DMS153 treated with DMSO at 0.1 percent for 48 hours (cell line): ENCODE results near the gene ATAD2B.
"Not testable (repeated sequence)": the region's sequence is repeated elsewhere in the genome, so short reads cannot be mapped to it uniquely, and the experiment has no call there.

ENCODE experiments used
- DNase-seq: peaks from one replicate; lab custom pipeline; 2025; ENCODE audit not compliant: unreplicated experiment; lab: John Stamatoyannopoulos, UW

ATAD2B gene

GRCh38 chr2:23793476-23793875 is 133.4 kb downstream of the ATAD2B start:
- DNase-seq: no peak

DNA sequence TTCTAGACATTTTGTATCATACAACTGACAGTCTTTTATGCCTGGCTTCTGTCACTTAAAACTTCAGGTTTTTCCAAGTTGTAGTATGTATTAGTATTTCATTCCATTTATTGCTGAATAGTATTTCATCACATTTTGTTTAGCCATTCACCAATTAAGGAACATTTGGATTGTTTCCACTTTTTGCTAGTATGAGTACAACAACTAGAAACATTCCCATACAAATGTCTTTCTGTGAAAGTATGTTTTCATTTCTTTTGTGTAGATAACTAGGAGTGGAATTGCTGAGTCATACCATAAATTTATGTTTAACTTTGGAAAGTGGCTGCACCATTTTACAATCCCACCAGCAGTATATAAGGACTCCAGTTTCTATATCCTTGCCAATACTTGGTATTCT is 135.9 kb downstream of the ATAD2B start:
- DNase-seq: no peak

- no peak for DNase-seq
These were observed 137.9 kb downstream of the ATAD2B start for GRCh38 chr2:23789012-23789411.

DNA sequence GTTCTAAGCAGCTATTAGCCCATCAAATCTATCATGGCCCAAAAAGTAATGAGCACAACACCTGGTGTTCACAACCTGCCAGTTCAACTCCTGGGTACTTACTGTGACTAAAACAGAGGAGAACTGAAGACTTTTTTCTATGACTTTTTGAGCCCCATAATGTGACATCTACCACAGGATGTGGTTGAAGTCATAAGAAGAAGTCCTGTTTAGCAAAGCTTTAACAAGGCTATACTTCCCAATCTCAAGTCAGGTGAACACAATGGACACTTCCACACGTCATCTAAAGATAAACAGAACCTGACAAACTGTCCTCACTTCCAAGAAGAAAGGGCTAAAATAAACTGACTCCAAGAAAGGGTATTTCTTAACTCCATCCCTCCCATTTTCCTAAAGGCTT is 138.8 kb downstream of the ATAD2B start:
- no peak for DNase-seq

- DNase-seq: no peak
These were observed 142.0 kb downstream of the ATAD2B start for GRCh38 chr2:23784971-23785370.

DNA sequence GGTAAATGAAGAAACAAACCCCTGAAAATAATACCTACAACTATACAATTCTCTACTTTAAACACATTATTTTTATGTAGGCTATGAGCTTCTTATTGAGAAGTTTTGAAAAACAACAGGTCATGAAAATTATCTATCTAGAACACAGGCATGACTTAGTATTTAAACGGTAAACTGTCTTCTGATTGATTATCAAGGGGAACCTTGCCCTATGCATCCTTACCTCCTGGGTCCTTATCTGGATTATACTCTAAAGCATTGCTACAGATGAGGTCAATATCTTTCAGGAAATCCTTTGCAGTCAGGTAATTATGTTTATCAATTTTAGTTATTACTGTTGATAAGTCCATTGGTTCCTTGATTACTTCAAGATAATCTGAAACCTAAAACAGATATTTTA is 144.3 kb downstream of the ATAD2B start:
- DNase-seq: no peak

- no peak for DNase-seq
These were observed 144.8 kb downstream of the ATAD2B start for GRCh38 chr2:23782126-23782525.

- not testable (repeated sequence) for DNase-seq
These were observed 146.5 kb downstream of the ATAD2B start for GRCh38 chr2:23780465-23780864.

- DNase-seq: no peak
These were observed 149.1 kb downstream of the ATAD2B start for GRCh38 chr2:23777826-23778225.

DNA sequence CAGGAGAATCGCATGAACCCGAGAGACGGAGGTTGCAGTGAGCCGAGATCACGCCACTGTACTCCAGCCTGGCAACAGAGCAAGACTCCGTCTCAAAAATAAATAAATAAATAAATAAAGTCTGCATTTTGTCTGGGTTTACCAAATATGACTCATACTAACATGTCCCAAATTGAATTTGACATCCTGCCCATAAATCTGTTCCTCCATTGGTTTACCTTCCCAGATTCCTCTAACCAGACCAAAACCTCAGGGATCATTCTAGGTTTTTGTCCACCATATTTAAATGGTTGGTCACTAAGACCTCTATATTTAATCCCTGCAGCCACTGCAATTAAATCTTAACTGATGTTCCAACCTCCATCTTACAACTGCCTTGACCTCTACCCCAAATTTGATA is 150.9 kb downstream of the ATAD2B start:
- no peak for DNase-seq

DNA sequence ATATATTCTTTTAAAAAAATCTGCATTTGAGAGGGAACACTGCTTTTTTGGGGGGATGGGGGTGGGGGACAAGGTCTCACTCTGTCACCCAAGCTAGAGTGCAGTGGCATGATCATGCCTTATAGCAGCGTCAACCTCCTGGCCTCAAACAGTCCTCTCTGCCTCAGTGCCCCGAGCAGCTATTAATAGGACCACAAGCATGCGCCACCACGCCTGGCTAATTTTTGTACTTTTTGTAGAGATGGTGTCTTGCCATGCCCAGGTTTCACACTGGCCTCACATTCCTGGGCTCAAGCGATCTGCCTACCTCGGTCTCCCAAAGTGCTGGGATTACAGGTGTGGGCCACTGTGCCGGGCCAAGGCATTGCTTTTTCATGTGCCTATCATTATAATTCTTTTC is 154.2 kb downstream of the ATAD2B start:
- no peak for DNase-seq

GRCh38 chr2:23772056-23772455 is 154.9 kb downstream of the ATAD2B start:
- DNase-seq: no peak

GRCh38 chr2:23769364-23769763 is 157.6 kb downstream of the ATAD2B start:
- DNase-seq: no peak

- DNase-seq: no peak
These were observed 158.9 kb downstream of the ATAD2B start for GRCh38 chr2:23767876-23768621.

DNA sequence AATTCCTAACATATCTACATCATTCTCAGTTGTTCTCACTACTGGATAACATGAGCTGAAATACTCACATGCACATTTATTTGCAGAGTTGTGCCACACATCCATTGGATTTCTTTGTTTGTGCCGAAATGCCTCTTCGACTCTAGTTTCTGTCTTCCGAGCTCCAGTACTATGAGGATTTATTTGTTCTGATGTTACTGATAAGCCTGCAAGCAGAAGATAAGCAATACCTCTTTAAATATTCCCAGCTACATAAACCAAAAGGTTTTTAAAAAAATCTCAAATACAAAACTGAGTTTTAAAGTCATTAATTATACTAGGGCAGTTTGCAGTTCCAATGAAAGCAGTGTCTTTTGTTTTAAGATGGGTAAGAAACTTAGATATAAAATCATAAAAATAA is 164.8 kb downstream of the ATAD2B start:
- no peak for DNase-seq

DNA sequence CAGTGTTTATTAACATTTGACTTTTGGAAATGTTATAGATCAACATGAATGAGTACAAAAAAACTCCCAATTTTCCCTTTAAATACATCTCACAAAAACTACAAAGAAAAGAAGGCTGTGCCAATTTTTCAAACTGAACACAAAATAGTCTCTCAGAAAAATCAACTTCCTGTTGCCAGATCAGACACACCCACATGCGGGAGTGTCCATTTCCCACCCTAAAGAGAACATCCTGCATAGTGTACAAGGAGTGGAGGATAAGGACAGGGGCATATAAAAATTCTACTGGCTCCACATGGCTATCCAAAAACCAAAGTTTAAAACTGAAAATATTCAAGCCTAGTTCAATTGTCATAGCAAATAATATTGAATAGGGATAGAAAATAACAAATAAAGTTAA is 165.3 kb downstream of the ATAD2B start:
- no peak for DNase-seq

GRCh38 chr2:23760736-23761135 is 166.2 kb downstream of the ATAD2B start:
- DNase-seq: no peak

DNA sequence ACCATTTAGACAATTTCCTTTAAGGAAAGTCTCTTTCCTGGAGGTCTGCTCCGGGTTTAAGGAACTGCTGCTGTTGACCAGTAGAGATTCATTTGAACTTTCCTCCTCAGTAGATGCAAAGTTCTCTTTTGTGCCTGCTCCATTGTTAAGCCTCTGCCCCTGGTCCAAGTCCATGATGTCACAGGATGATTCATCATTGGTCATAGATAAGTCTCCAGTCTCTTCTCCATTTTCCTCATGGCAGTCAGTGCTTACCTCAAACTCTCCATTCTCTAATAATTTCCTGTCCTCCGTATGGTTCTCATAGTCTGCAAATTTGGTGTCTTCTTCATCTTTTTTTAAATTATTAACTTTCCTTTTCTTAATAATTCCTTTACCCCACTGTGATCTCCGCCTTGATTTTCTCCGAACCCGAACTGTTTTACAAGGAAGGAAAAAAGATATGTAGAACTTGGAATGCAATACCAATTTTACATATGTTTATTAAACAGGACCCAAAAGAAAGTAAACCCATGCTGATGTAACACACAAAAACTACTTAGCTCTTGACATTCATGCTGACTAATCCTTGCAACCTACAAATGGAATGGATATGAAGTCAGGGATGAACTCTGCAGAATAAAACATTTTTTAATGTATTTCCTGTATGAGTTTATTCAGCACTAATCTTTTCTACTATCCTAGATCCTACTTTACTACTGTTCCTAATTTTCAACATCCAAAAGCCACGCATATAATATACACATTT is 169.1 kb downstream of the ATAD2B start:
- DNase-seq: no peak

DNA sequence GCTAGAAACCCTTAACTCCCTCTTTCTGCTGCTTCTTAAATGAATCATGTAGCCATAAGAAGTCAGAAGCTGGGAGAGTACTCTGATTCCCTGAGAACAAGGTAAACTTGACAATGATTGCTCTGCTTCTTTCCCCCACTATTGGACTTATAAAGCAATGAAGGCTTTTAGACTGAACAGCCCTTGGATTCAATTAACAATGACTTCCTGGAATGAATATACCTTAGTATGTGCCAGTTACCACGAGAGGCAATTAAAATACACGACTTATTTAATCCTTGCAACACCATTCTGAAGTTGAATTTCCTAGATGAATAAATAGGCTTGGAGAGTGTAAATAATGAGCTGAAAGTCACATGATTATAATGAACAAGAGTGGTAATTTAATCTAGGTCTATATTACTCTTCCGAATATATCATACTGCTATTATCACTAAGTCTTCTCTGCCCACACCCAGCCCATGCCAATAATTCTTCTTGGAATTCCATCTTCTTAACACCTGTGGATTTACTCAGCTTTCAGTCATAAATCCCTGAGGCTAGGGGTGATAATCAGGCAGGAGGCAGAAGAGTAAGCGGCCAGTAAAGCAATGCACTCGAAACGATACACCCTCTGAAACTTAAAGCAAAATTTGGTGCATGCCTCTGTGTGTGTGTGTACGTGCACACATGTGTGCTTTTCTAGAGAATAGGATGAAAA is 170.2 kb downstream of the ATAD2B start:
- no peak for DNase-seq

- no peak for DNase-seq
These were observed 172.0 kb downstream of the ATAD2B start for GRCh38 chr2:23754970-23755369.

DNA sequence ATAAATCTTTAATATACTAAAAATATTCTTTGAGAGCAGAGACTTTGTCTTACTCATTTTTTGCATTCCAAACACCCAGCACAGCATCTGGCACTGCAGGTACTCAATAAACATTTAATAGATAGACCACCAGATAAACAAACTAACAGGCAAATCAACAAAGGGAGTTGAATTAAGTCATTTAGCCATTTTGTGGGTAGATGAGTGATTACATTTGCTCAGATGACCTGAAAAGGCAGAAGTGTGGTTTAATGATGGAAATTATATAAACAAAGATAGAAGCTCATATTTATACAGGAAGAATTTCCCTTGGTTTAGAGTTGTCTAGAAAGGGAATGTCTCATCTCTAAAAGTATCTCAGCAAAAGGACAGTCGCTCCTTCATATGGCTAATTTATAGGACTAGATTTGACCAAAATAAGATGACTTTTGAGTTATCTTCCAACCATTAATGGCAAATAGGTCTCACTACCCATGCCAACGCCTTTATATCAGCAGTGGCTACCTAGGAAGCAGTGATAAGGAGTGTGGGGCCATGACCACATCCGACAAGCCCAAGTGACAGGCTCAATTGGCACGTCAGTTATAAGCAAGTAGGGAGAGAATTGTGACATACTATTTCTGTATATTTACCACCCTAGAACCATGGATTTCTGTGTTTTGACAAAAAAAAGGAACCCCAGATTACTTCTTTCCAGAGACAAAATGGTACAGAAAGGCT is 173.5 kb downstream of the ATAD2B start:
- no peak for DNase-seq
